ENCODE results near the gene FLCN. TPM values are rescaled to one million over a fixed set of nuclear protein-coding genes. Genes with fewer than 3 reads are reported as not detected.
A peak's percentile ranks its signal among the peaks of the same experiment; 100 is the strongest.
"Not testable (repeated sequence)": the region's sequence is repeated elsewhere in the genome, so short reads cannot be mapped to it uniquely, and the experiment has no call there.

FLCN gene
- total RNA-seq, 1 donor: 67.3 TPM

DNA sequence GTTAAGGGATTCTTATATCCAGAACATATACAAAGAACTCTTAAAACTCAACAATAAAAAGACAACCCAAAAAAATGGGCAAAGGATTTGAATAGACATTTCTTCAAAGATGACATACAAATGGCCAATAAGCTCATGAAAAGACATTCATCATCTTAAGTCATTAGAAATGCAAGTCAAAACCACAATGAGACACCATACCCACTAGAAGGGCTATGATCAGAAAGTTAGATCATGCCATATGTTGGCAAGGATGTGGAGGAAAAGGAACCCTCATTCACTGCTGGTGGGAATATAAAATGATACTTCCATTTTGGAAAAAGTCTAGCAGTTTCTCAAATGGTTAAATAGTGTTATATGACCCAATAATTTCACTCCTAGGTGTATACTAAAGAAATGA, 40.2 kb downstream of the FLCN start:
- TF ChIP-seq, protein P1, sequence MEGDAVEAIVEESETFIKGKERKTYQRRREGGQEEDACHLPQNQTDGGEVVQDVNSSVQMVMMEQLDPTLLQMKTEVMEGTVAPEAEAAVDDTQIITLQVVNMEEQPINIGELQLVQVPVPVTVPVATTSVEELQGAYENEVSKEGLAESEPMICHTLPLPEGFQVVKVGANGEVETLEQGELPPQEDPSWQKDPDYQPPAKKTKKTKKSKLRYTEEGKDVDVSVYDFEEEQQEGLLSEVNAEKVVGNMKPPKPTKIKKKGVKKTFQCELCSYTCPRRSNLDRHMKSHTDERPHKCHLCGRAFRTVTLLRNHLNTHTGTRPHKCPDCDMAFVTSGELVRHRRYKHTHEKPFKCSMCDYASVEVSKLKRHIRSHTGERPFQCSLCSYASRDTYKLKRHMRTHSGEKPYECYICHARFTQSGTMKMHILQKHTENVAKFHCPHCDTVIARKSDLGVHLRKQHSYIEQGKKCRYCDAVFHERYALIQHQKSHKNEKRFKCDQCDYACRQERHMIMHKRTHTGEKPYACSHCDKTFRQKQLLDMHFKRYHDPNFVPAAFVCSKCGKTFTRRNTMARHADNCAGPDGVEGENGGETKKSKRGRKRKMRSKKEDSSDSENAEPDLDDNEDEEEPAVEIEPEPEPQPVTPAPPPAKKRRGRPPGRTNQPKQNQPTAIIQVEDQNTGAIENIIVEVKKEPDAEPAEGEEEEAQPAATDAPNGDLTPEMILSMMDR (IDR thresholded peaks at IDR 0.05; ENCODE audit: insufficient read depth, low read length): no peak
- DNase-seq (ENCODE audit: low read depth): no peak
- no peak overlapping the region for H3K4me3 ChIP-seq (ENCODE audit: low read depth, low read length)

DNA sequence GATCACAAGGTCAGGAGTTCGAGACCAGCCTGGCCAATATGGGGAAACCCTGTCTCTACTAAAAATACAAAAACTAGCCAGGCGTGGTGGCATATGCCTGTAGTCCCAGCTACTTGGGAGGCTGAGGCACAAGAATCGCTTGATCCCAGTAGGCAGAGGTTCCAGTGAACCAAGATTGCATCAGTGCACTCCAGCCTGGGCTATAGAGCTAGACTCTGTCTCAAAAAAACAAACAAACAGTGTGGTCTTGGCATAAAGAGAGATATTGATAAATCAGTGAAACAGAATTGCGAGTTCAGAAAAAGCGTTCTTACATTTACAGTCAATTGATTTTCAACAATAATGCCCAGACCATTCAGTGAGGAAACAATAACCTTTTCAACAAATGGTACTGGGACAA, 41.5 kb downstream of the FLCN start:
- DNase-seq (ENCODE audit: low read depth): not testable (repeated sequence)

DNA sequence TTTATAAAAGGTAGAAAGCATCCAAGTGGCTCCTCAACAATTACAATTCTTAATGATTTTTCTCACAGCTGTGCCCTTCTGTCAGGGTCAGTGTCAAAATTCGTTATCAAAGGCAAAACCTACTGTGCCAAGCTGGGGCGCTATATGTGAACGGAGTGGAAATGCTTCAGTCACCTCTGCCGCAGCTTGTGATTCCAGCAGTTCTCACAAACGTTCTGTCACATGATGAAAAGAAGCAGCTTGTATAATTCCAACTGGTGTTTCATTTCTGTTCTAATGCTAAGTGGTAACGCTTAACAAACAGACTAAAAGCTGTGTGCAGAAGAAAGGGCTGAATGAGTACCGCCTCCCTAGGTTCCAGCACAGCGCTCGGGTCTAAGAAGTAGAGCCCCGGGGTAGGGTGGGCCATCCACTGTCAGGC, 45.0 kb downstream of the FLCN start:
- no peak for DNase-seq (ENCODE audit: low read depth)
- TF ChIP-seq, protein P1 (IDR thresholded peaks at IDR 0.05; ENCODE audit: insufficient read depth, low read length): no peak
- no peak overlapping the region for H3K4me3 ChIP-seq (ENCODE audit: low read depth, low read length)

More for the DNA sequence above, 41.5 kb downstream of the FLCN start:
- not testable (repeated sequence) for H3K4me3 ChIP-seq (ENCODE audit: low read depth, low read length)

DNA sequence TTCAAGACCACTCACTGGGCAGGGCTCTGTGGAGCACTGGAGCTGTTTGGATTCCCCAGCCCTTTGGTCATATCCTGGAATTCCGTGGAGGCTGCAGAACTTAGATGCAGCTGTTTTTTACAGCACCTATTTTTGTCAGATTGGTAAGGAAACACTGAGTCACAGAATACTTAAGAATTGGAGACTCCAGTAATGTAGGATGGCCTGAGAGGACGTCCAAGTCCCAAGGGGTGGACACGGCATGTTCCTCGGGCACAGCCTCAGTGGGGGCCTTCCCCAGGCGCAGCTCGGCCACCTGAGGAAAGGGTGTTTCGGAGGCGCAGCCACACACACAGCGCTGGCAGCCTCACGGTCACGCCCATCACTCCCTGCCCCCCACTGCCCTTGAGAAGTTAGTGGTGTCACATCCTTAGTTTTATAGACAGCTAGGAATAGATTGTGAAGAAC, 45.6 kb downstream of the FLCN start:
- TF ChIP-seq, protein P1 (IDR thresholded peaks at IDR 0.05; ENCODE audit: insufficient read depth, low read length): no peak
- H3K4me3 ChIP-seq (ENCODE audit: low read depth, low read length): no peak overlapping the region

DNA sequence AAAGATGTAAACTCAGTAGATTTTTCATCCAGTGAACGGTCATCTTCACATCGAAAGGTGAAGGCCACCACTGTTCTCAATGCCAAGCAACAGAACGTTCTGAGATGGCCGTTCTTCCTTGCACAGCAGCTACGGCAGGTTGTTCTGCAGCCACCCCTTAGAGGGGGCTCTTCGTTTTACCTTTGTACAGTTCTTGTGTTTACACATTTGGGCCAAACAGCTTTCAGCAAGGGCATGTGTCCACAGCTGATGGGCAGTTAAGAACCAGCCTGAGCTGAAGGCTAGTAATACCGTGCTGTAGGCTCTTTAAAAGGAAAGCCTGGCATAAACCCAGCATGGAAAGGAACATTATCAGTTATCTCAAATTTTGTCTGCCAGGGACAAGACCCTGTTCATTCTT, 46.8 kb downstream of the FLCN start:
- no peak overlapping the region for H3K4me3 ChIP-seq (ENCODE audit: low read depth, low read length)
- TF ChIP-seq, protein P1 (IDR thresholded peaks at IDR 0.05; ENCODE audit: insufficient read depth, low read length): no peak
- DNase-seq (ENCODE audit: low read depth): no peak

More for the DNA sequence above, 45.6 kb downstream of the FLCN start:
- peak; percentile 77 for DNase-seq (ENCODE audit: low read depth)

DNA sequence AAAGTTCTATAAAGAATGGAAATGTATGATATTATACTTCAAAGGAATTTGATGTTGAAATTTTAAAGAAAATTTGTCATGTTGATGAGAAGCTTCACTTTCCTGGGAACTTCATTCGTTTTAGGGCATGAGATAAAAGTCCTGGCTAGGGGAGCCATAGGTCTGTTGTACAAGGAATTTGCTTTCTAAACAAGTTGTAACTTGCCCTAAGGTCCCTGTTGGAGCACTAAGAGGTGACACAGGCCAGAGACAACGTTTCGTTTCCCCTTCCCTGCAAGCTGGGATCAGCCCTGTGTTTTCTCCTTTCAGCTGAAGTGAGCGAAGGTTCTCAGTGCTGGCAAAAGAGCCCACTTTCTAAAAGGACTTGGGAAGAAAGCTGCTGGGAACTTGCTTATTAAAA, 47.4 kb downstream of the FLCN start:
- H3K4me3 ChIP-seq (ENCODE audit: low read depth, low read length): no peak overlapping the region
- TF ChIP-seq, protein P1 (IDR thresholded peaks at IDR 0.05; ENCODE audit: insufficient read depth, low read length): no peak
- DNase-seq (ENCODE audit: low read depth): no peak

DNA sequence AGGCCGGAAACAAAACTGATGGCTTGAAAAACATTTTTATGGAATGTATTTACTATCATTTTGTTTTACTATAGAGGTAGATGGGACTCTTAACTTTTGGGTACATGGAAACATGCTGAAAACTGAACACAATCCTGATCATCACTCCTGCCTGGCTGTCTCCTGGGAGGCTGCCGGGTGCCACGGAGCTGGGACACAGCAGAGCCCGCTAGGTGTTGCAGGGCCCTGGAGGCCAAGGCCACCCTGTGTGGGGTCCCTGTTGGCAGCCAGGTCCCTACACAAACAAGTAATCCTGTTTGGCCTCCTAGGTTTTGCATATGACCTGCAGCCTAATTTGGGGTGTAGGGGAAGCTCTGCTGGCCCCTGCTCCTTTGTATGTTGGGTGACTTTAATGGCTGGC, 48.4 kb downstream of the FLCN start:
- TF ChIP-seq, protein P1 (IDR thresholded peaks at IDR 0.05; ENCODE audit: insufficient read depth, low read length): no peak
- DNase-seq (ENCODE audit: low read depth): no peak
- no peak overlapping the region for H3K4me3 ChIP-seq (ENCODE audit: low read depth, low read length)

Data from fibroblast of the aortic adventitia (primary cell).